Activated CD4-positive, alpha-beta T cell treated with anti-CD3 and anti-CD28 coated beads, Interleukin-2, Interleukin-6, amounts not matched to agents 100 ng/mL and 50 ng/mL, durations not matched to agents 16 hours and 8 hours (primary cell): ENCODE data around the gene LMBRD1.
A peak's percentile ranks its signal among the peaks of the same experiment; 100 is the strongest.
"Not testable (repeated sequence)": the region's sequence is repeated elsewhere in the genome, so short reads cannot be mapped to it uniquely, and the experiment has no call there.

Experiments
- DNase-seq: peaks from one replicate; pipeline ENCODE4 v3.0.0-alpha.2; 2020

The LMBRD1 gene

GRCh38 chr6:69732045-69732444 lies 64.8 kb downstream of the LMBRD1 start:
- no peak for DNase-seq

GRCh38 chr6:69729870-69730449 lies 66.8 kb downstream of the LMBRD1 start:
- no peak for DNase-seq

GRCh38 chr6:69722683-69723082 lies 74.1 kb downstream of the LMBRD1 start:
- DNase-seq, result no peak

GRCh38 chr6:69719602-69720193 lies 77.1 kb downstream of the LMBRD1 start:
- DNase-seq, result no peak

GRCh38 chr6:69706724-69707123 lies 90.1 kb downstream of the LMBRD1 start:
- DNase-seq, result no peak

- DNase-seq, result no peak
Measured at GRCh38 chr6:69705954-69706353, 90.9 kb downstream of the LMBRD1 start.

- DNase-seq, result no peak
Measured at GRCh38 chr6:69704916-69705315, 91.9 kb downstream of the LMBRD1 start.

- DNase-seq, result no peak
Measured at GRCh38 chr6:69699655-69700054, 97.2 kb downstream of the LMBRD1 start.

- peak; percentile 11 for DNase-seq
Measured at GRCh38 chr6:69696273-69696672, 100.5 kb downstream of the LMBRD1 start.

- DNase-seq, result no peak
Measured at GRCh38 chr6:69693762-69694161, 103.0 kb downstream of the LMBRD1 start.

GRCh38 chr6:69690986-69691385 lies 105.8 kb downstream of the LMBRD1 start:
- DNase-seq, result no peak

GRCh38 chr6:69680302-69680701 lies 116.5 kb downstream of the LMBRD1 start:
- no peak for DNase-seq

- DNase-seq, result no peak
Measured at GRCh38 chr6:69673298-69673697, 123.5 kb downstream of the LMBRD1 start.

GRCh38 chr6:69668916-69669315 lies 127.9 kb downstream of the LMBRD1 start:
- no peak for DNase-seq

GRCh38 chr6:69666779-69667178 lies 130.0 kb downstream of the LMBRD1 start:
- not testable (repeated sequence) for DNase-seq

GRCh38 chr6:69665437-69665836 lies 131.4 kb downstream of the LMBRD1 start:
- DNase-seq, result no peak

GRCh38 chr6:69664551-69664950 lies 132.3 kb downstream of the LMBRD1 start:
- no peak for DNase-seq

GRCh38 chr6:69663215-69663614 lies 133.6 kb downstream of the LMBRD1 start:
- DNase-seq, result no peak

- DNase-seq, result no peak
Measured at GRCh38 chr6:69650703-69651102, 146.1 kb downstream of the LMBRD1 start.

- no peak for DNase-seq
Measured at GRCh38 chr6:69647726-69648125, 149.1 kb downstream of the LMBRD1 start.

- DNase-seq, result no peak
Measured at GRCh38 chr6:69643688-69644087, 153.1 kb downstream of the LMBRD1 start.

GRCh38 chr6:69632932-69633331 lies 163.9 kb downstream of the LMBRD1 start:
- DNase-seq, result no peak

GRCh38 chr6:69631552-69632346 lies 165.1 kb downstream of the LMBRD1 start:
- no peak for DNase-seq

- DNase-seq, result no peak
Measured at GRCh38 chr6:69630767-69631166, 166.0 kb downstream of the LMBRD1 start.
